ENCODE results near the gene ADAMTS13. TPM values are rescaled to one million over a fixed set of nuclear protein-coding genes. Genes with fewer than 3 reads are reported as not detected.

The ADAMTS13 gene
- total RNA-seq, 1 donor from 2014 or later, result 12.9 TPM

- TF ChIP-seq CTCF (conservative IDR thresholded peaks at IDR 0.05), result no peak
- Mint-ChIP-seq H3K27me3 (no peaks in the 10 kb centered on the region), H3K9me3 (no peaks in the 10 kb centered on the region), H3K4me3 (peak overlapping the region; percentile 49), H3K27ac (no peak overlapping the region), H3K4me1 (ENCODE audit: unreplicated experiment) (peaks cover 4% of the 10 kb centered on the region), H3K36me3 (no peaks in the 10 kb centered on the region)
- DNase-seq (ENCODE audit: extremely low spot score, unreplicated experiment), result no peak
Measured at GRCh38 chr9:133477461-133477860, 55.3 kb downstream of the ADAMTS13 start.

- TF ChIP-seq CTCF (conservative IDR thresholded peaks at IDR 0.05), result no peak
- Mint-ChIP-seq H3K27ac (no peak overlapping the region), H3K4me3 (peak overlapping the region; percentile 49), H3K9me3 (no peaks in the 10 kb centered on the region), H3K27me3 (peaks cover 3% of the 10 kb centered on the region), H3K4me1 (ENCODE audit: unreplicated experiment) (peaks cover 7% of the 10 kb centered on the region), H3K36me3 (no peaks in the 10 kb centered on the region)
- no peak for DNase-seq (ENCODE audit: extremely low spot score, unreplicated experiment)
Measured at GRCh38 chr9:133477992-133478850, 56.1 kb downstream of the ADAMTS13 start.

- H3K36me3 Mint-ChIP-seq, result no peaks in the 10 kb centered on the region
Measured at GRCh38 chr9:133478851-133479711, 56.9 kb downstream of the ADAMTS13 start, which contains the start of gene SLC2A6. Gene SLC2A6 (minus strand): TSS chr9:133479099. CDS start chr9:133479059, 40 bp downstream.

GRCh38 chr9:133483611-133484010 is 61.4 kb downstream of the ADAMTS13 start:
- H3K4me3 Mint-ChIP-seq, result no peak overlapping the region
- no peak for TF ChIP-seq CTCF (conservative IDR thresholded peaks at IDR 0.05)
- H3K4me1 Mint-ChIP-seq (ENCODE audit: unreplicated experiment), result peaks cover 18% of the 10 kb centered on the region
- no peaks in the 10 kb centered on the region for H3K36me3 Mint-ChIP-seq
- no peaks in the 10 kb centered on the region for H3K9me3 Mint-ChIP-seq
- H3K27ac Mint-ChIP-seq, result peak overlapping the region; percentile 70
- DNase-seq (ENCODE audit: extremely low spot score, unreplicated experiment), result no peak
- H3K27me3 Mint-ChIP-seq, result peaks cover 6% of the 10 kb centered on the region

More at GRCh38 chr9:133478851-133479711, 56.9 kb downstream of the ADAMTS13 start, which contains the start of gene SLC2A6:
- H3K27me3 Mint-ChIP-seq, result peaks cover 6% of the 10 kb centered on the region
- DNase-seq (ENCODE audit: extremely low spot score, unreplicated experiment), result peak; percentile 87
- no peaks in the 10 kb centered on the region for H3K9me3 Mint-ChIP-seq
- H3K4me1 Mint-ChIP-seq (ENCODE audit: unreplicated experiment), result peaks cover 12% of the 10 kb centered on the region
- no peak for TF ChIP-seq CTCF (conservative IDR thresholded peaks at IDR 0.05)
- H3K4me3 Mint-ChIP-seq, result peak within 1 kb of the TSS; percentile 76
- no peak within 1 kb of the TSS for H3K27ac Mint-ChIP-seq

- Mint-ChIP-seq H3K9me3 (no peaks in the 10 kb centered on the region), H3K36me3 (no peaks in the 10 kb centered on the region), H3K27ac (peak overlapping the region; percentile 60), H3K4me1 (ENCODE audit: unreplicated experiment) (peaks cover 18% of the 10 kb centered on the region), H3K4me3 (no peak overlapping the region), H3K27me3 (peaks cover 6% of the 10 kb centered on the region)
- TF ChIP-seq CTCF (conservative IDR thresholded peaks at IDR 0.05), result no peak
- no peak for DNase-seq (ENCODE audit: extremely low spot score, unreplicated experiment)
Measured at GRCh38 chr9:133484671-133485437, 62.7 kb downstream of the ADAMTS13 start.

All from type B pancreatic cell (in vitro differentiated cells).